H1 (cell line): ENCODE data around the gene SCAND1. TPM values are rescaled to one million over a fixed set of nuclear protein-coding genes. Genes with fewer than 3 reads are reported as not detected.

ENCODE experiments used
- CTCF ChIA-PET: fragments of 300-600 bp; sonication (Branson Sonifier 250); formaldehyde crosslinking; loops from one replicate; lab custom pipeline; 2021; ENCODE audit not compliant: partially characterized antibody; lab: Charles Lee
- POLR2A ChIA-PET: fragments of 300-600 bp; sonication (Branson Sonifier 250); formaldehyde crosslinking; loops from one replicate; lab custom pipeline; 2021; ENCODE audit warnings: inconsistent platforms; ENCODE audit not compliant: partially characterized antibody; lab: Charles Lee
- DNase-seq, 2 experiments: peaks; one replicate each; pipeline versions ENCODE4 v3.0.0 to v3.0.0-alpha.2; 2010 to 2022; ENCODE audit warnings: low spot score in 2 of 2, low read depth in 1 of 2, mixed read lengths in 1 of 2
- FAIRE-seq: peaks from 2 replicates; lab custom pipeline; 2011; peaks lifted over from hg19 to GRCh38; lab: Jason Lieb, UNC
- H2AFZ ChIP-seq: 2 replicates; pipeline ENCODE4 v1.8.1; 2012; ENCODE audit warnings: low read length, inconsistent platforms
- H2AK5ac ChIP-seq: 2 replicates; pipeline ENCODE4 v1.6.1; 2013; ENCODE audit warnings: low read depth, low read length
- H2BK120ac ChIP-seq: replicated peaks from 2 replicates; pipeline ENCODE3; 2013; ENCODE audit warnings: low read depth, low read length, inconsistent platforms
- H2BK12ac ChIP-seq: 2 replicates; pipeline ENCODE4 v1.6.1; 2013; ENCODE audit warnings: low read depth, low read length
- H2BK15ac ChIP-seq: 2 replicates; pipeline ENCODE4 v1.6.1; 2013; ENCODE audit warnings: low read length
- H2BK20ac ChIP-seq: 2 replicates; pipeline ENCODE4 v1.6.1; 2013; ENCODE audit warnings: low read length
- H2BK5ac ChIP-seq: 2 replicates; pipeline ENCODE4 v1.6.1; 2013; ENCODE audit warnings: low read depth, low read length
- H3K14ac ChIP-seq: 2 replicates; pipeline ENCODE4 v1.6.1; 2013; ENCODE audit warnings: inconsistent platforms; ENCODE audit not compliant: insufficient read length
- H3K18ac ChIP-seq: 2 replicates; pipeline ENCODE4 v1.6.1; 2013; ENCODE audit warnings: low read length; ENCODE audit errors: extremely low read depth
- H3K23ac ChIP-seq: 2 replicates; pipeline ENCODE4 v1.6.1; 2013; ENCODE audit warnings: inconsistent platforms; ENCODE audit not compliant: insufficient read length
- H3K23me2 ChIP-seq: 2 replicates; pipeline ENCODE4 v1.6.1; 2013; ENCODE audit warnings: low read depth, low read length
- H3K27ac ChIP-seq: 2 replicates; pipeline ENCODE4 v1.6.1; 2011; ENCODE audit warnings: low read depth, low read length, inconsistent platforms
- H3K27me3 ChIP-seq, 4 experiments: replicated peaks in 1 of 4; 1 replicate in 1 of 4; 2 replicates in 3 of 4; pipeline versions ENCODE4 v1.6.1 to v1.8.1; 2011 to 2013; ENCODE audit warnings: low read length in 3 of 4, mild to moderate bottlenecking in 3 of 4, inconsistent platforms in 2 of 4, mixed read lengths in 2 of 4, moderate library complexity in 1 of 4; ENCODE audit not compliant: control insufficient read depth in 3 of 4, insufficient read depth in 3 of 4; ENCODE audit errors: extremely low read depth in 1 of 4
- H3K36me3 ChIP-seq, 4 experiments: 2 replicates each; pipeline versions ENCODE4 v1.6.1 to v1.8.1; 2011 to 2013; ENCODE audit warnings: mild to moderate bottlenecking in 4 of 4, low read length in 3 of 4, moderate library complexity in 2 of 4, control low read depth in 1 of 4, inconsistent platforms in 1 of 4; ENCODE audit not compliant: insufficient read depth in 4 of 4, control insufficient read depth in 2 of 4
- H3K4ac ChIP-seq: replicated peaks from 2 replicates; pipeline ENCODE3; 2013; ENCODE audit warnings: low read length, low read depth, mixed read lengths, inconsistent platforms; ENCODE audit not compliant: insufficient read length
- H3K4me1 ChIP-seq, 4 experiments: replicated peaks in 1 of 4; 1 replicate in 1 of 4; 2 replicates in 3 of 4; pipeline versions ENCODE4 v1.6.1 to v1.8.1; 2011 to 2013; ENCODE audit warnings: low read length in 3 of 4, inconsistent platforms in 2 of 4, mixed read lengths in 1 of 4; ENCODE audit not compliant: insufficient read depth in 4 of 4, control insufficient read depth in 3 of 4
- H3K4me2 ChIP-seq, 2 experiments: 2 replicates each; pipeline versions ENCODE4 v1.6.1 to v1.8.1; 2011 to 2013; ENCODE audit warnings: low read depth in 2 of 2, low read length in 2 of 2, control low read depth in 1 of 2, inconsistent platforms in 1 of 2, mild to moderate bottlenecking in 1 of 2; ENCODE audit not compliant: insufficient read depth in 1 of 2
- H3K4me3 ChIP-seq, 4 experiments: fragments of 200-600, 300-600 bp in 1 of 4; sonication (generic), shearing (Covaris generic), sonication (Bioruptor Twin) in 1 of 4; 2 replicates each; pipeline versions ENCODE4 v1.5.1 to v1.8.1; 2011 to 2016; ENCODE audit warnings: low read length in 4 of 4, low read depth in 3 of 4, control low read depth in 2 of 4, inconsistent platforms in 2 of 4, mild to moderate bottlenecking in 2 of 4, mixed read lengths in 1 of 4, moderate library complexity in 1 of 4; ENCODE audit not compliant: insufficient read depth in 2 of 4; ENCODE audit errors: extremely low read depth in 1 of 4
- H3K56ac ChIP-seq: replicated peaks from 2 replicates; pipeline ENCODE3; 2013; ENCODE audit warnings: low read depth, mild to moderate bottlenecking, mixed read lengths, low read length, inconsistent platforms; ENCODE audit not compliant: insufficient read length
- H3K79me1 ChIP-seq: 2 replicates; pipeline ENCODE4 v1.6.1; 2013; ENCODE audit warnings: low read depth, low read length, control low read depth
- H3K79me2 ChIP-seq, 2 experiments: 2 replicates each; pipeline versions ENCODE4 v1.6.1 to v1.8.1; 2012 to 2013; ENCODE audit warnings: low read length in 2 of 2, mild to moderate bottlenecking in 2 of 2, inconsistent platforms in 1 of 2; ENCODE audit not compliant: insufficient read depth in 2 of 2, control insufficient read depth in 1 of 2
- H3K9ac ChIP-seq, 4 experiments: replicated peaks in 1 of 4; 1 replicate in 1 of 4; 2 replicates in 3 of 4; pipeline versions ENCODE4 v1.6.1 to v1.8.1; 2011 to 2013; ENCODE audit warnings: low read depth in 3 of 4, low read length in 3 of 4, control low read depth in 2 of 4, mild to moderate bottlenecking in 2 of 4, moderate library complexity in 2 of 4, inconsistent platforms in 1 of 4; ENCODE audit errors: extremely low read depth in 1 of 4
- H3K9me3 ChIP-seq, 2 experiments: 2 replicates each; pipeline versions ENCODE4 v1.6.1 to v1.8.1; 2012 to 2013; ENCODE audit warnings: mild to moderate bottlenecking in 2 of 2, moderate library complexity in 2 of 2, control low read depth in 1 of 2, inconsistent platforms in 1 of 2, low read depth in 1 of 2, low read length in 1 of 2, mixed read lengths in 1 of 2; ENCODE audit not compliant: insufficient read depth in 2 of 2
- H4K20me1 ChIP-seq, 2 experiments: replicated peaks in 1 of 2; 2 replicates each; pipeline versions ENCODE3 to v1.8.1; 2011 to 2013; ENCODE audit warnings: inconsistent platforms in 2 of 2, low read length in 2 of 2, mild to moderate bottlenecking in 1 of 2; ENCODE audit not compliant: insufficient read depth in 2 of 2, control insufficient read depth in 1 of 2
- H4K5ac ChIP-seq: 2 replicates; pipeline ENCODE4 v1.6.1; 2013; ENCODE audit warnings: low read length, low read depth, mixed read lengths, inconsistent platforms; ENCODE audit not compliant: insufficient read length
- H4K8ac ChIP-seq: 2 replicates; pipeline ENCODE4 v1.8.0; 2013; ENCODE audit warnings: mild to moderate bottlenecking, moderate library complexity, low read length, inconsistent platforms; ENCODE audit not compliant: insufficient read depth; ENCODE audit errors: extremely low read depth
- H4K91ac ChIP-seq: replicated peaks from 2 replicates; pipeline ENCODE3; 2013; ENCODE audit warnings: low read length, mixed read lengths, inconsistent platforms; ENCODE audit not compliant: insufficient read length
- CBX8 ChIP-seq: fragments of 300-800, 300-1000 bp; sonication (generic); IDR thresholded peaks from 2 replicates; pipeline ENCODE4 v1.7.1; 2016; ENCODE audit warnings: low read depth, low read length, borderline replicate concordance
- CTBP2 ChIP-seq: IDR thresholded peaks from 2 replicates; pipeline ENCODE4 v1.7.0; 2011; ENCODE audit warnings: borderline replicate concordance, mild to moderate bottlenecking, moderate library complexity, mixed read lengths, low read length; ENCODE audit not compliant: insufficient read depth, insufficient read length
- HDAC2 ChIP-seq, 2 experiments: fragments of 300-600 bp in 1 of 2; sonication (generic) in 1 of 2; IDR thresholded peaks; 2 replicates each; pipeline ENCODE4 v1.6.1; 2011 to 2012; ENCODE audit warnings: low read depth in 2 of 2, low read length in 2 of 2, mild to moderate bottlenecking in 2 of 2, moderate library complexity in 2 of 2, borderline replicate concordance in 1 of 2, inconsistent platforms in 1 of 2
- KDM5A ChIP-seq: fragments of 200-600 bp; IDR thresholded peaks from 2 replicates; pipeline ENCODE4 v1.7.1; 2012; ENCODE audit warnings: mild to moderate bottlenecking, low read length, inconsistent platforms, mixed read lengths
- MAFK ChIP-seq: IDR thresholded peaks from 2 replicates; pipeline ENCODE4 v1.6.1; 2012; ENCODE audit warnings: low read depth, mild to moderate bottlenecking, improper control_type of control experiment, low read length
- MAX ChIP-seq: IDR thresholded peaks from 2 replicates; pipeline ENCODE4 v1.6.1; 2012; ENCODE audit warnings: inconsistent platforms
- RBBP5 ChIP-seq: IDR thresholded peaks from 2 replicates; pipeline ENCODE4 v1.7.1; 2012; ENCODE audit warnings: low read depth, mild to moderate bottlenecking, inconsistent platforms, low read length, moderate library complexity, borderline replicate concordance
- RXRA ChIP-seq: IDR thresholded peaks from 2 replicates; pipeline ENCODE4 v1.6.1; 2011; ENCODE audit warnings: low read depth, mild to moderate bottlenecking, low read length, moderate library complexity; ENCODE audit not compliant: insufficient read depth
- WGBS, 2 experiments: shearing (Covaris generic) in 1 of 2; methylation state at CpG; one replicate each; pipeline versions ENCODE4 v1.1.6 to v1.1.7; 2013 to 2015; ENCODE audit warnings: low lambda C conversion rate in 2 of 2, mixed read lengths in 2 of 2, inconsistent platforms in 1 of 2, low coverage in 1 of 2, missing lambda C conversion rate in 1 of 2; ENCODE audit not compliant: insufficient replicate concordance in 2 of 2, insufficient coverage in 1 of 2, insufficient read length in 1 of 2; ENCODE audit errors: extremely low coverage in 1 of 2, missing lambda C conversion rate in 1 of 2; 5-methylcytosine and 5-hydroxymethylcytosine counted together
- polyA plus RNA-seq, 7 experiments: library from polyadenylated mRNA; depleted of rRNA in 3 of 7; stranded (reverse) in 5 of 7; unstranded in 2 of 7; fragments of >200 nt in 5 of 7; fragments of 200-250 nt in 2 of 7; gene quantifications; 1 replicate in 5 of 7; 2 replicates in 1 of 7; 4 replicates in 1 of 7; pipeline versions ENCODE4 v1.2.1 to v1.2.3, GENCODE V29; 2011 to 2013; ENCODE audit warnings: missing spikeins in 2 of 7, mixed read lengths in 2 of 7
- total RNA-seq: library from RNA; stranded (reverse); fragmentation: NEBNext Ultra II Directional; extraction: Animal tissue kit (Norgen Biotek cat#: 25700); gene quantifications from 2 replicates; pipeline ENCODE4 v1.2.1, GENCODE V29; 2021

Gene SCAND1
- total and polyA plus RNA-seq, 2 of the 8 experiments (the other 6 are each of a cell fraction or from before 2014, with no cell fraction given), result 73.1 to 83.7 TPM

- DNase-seq (no peak), FAIRE-seq (peak; percentile 73)
- no peak within 1 kb of the TSS for H3K4me2 ChIP-seq
- no peak within 1 kb of the TSS for H3K56ac ChIP-seq
- no peaks in the 10 kb centered on the region for H4K20me1 ChIP-seq
- H2BK5ac ChIP-seq, result no peak within 1 kb of the TSS
- no peak within 1 kb of the TSS for H3K4ac ChIP-seq
- no peak within 1 kb of the TSS for H3K23ac ChIP-seq
- H3K4me3 ChIP-seq, result no peak within 1 kb of the TSS
- ChIA-PET CTCF (interaction anchor here (0.7 to 3.6 kb wide), 7 partner anchors 10 to 189 kb away, joined by 3 to 21 read pairs (median 7); partner anchors contain the start of gene SCAND1), POLR2A (interaction anchor here (1.4 to 2.8 kb wide), 2 partner anchors 14 to 226 kb away, joined by 7 to 11 read pairs; partner anchors contain the start of genes RBM39 and SCAND1)
- H3K4me1 ChIP-seq, result peaks cover 0 to 2% (median 0%) of the 10 kb centered on the region in 4 experiments; a peak in 2 of 7 replicates
- H3K14ac ChIP-seq, result no peak within 1 kb of the TSS
- TF ChIP-seq MAFK (no peak), CTBP2 (no peak), RBBP5 (no peak), KDM5A (no peak), HDAC2 (IDR thresholded peaks at IDR 0.05; ENCODE audit: borderline replicate concordance in 1 of 2, low read depth in 2 of 2, low read length in 2 of 2) (no peak), RXRA (no peak), MAX (no peak), CBX8 (no peak)
- H3K27ac ChIP-seq, result no peak within 1 kb of the TSS
- H3K36me3 ChIP-seq, result no peaks in the 10 kb centered on the region
- H3K9me3 ChIP-seq, result peaks cover 0 to 3% of the 10 kb centered on the region in 2 experiments; a peak in 1 of 4 replicates
- H3K79me1 ChIP-seq, result no peaks in the 10 kb centered on the region
- no peaks in the 10 kb centered on the region for H3K23me2 ChIP-seq
- peak within 1 kb of the TSS; percentile 79 for H2AFZ ChIP-seq
- no peak within 1 kb of the TSS for H2BK120ac ChIP-seq
- H2BK12ac ChIP-seq, result no peak within 1 kb of the TSS
- H3K18ac ChIP-seq, result no peak within 1 kb of the TSS
- no peaks in the 10 kb centered on the region; a peak in 1 of 7 replicates for H3K27me3 ChIP-seq
- no peak within 1 kb of the TSS for H2BK15ac ChIP-seq
- no peak within 1 kb of the TSS for H4K8ac ChIP-seq
- no peak within 1 kb of the TSS for H3K9ac ChIP-seq
- no peak within 1 kb of the TSS for H4K91ac ChIP-seq
- H2AK5ac ChIP-seq, result no peak within 1 kb of the TSS
- no peaks in the 10 kb centered on the region for H3K79me2 ChIP-seq
- H2BK20ac ChIP-seq, result no peak within 1 kb of the TSS
- 84% methylated on average over 3 of the region's 3 CpGs; no CpG with 5 or more reads in 1 of the 2 experiments for WGBS, 2 experiments
- no peak within 1 kb of the TSS for H4K5ac ChIP-seq
Measured at GRCh38 chr20:35967979-35968640, 13.8 kb upstream of the SCAND1 start, which contains the start of gene CNBD2. Gene CNBD2, plus strand, starts transcription at chr20:35968590. Its CDS starts 173 bp downstream, at chr20:35968763.
